Panc1 (cell line): ENCODE measurements around the gene KRTAP10-4. TPM values are rescaled to one million over a fixed set of nuclear protein-coding genes. Genes with fewer than 3 reads are reported as not detected.

Source experiments
- ATAC-seq: fragments of 200-7000 bp; cut with Tn5 transposase; 2 replicates; pipeline ENCODE4 v1.9.1; 2020; ENCODE audit warnings: mild to moderate bottlenecking, moderate library complexity
- BruUV-seq: library from RNA; stranded (reverse); fragments of 400-500 nt; replicated peaks from 2 replicates; lab custom pipeline; 2021; lab: Mats Ljungman, UMichigan
- CTCF ChIA-PET: fragments of 300-600 bp; sonication (Branson Sonifier 250); formaldehyde crosslinking; loops from one replicate; lab custom pipeline; 2022; ENCODE audit warnings: antibody characterized with exemption; lab: Charles Lee
- POLR2A ChIA-PET: fragments of 300-600 bp; sonication (Branson Sonifier 250); formaldehyde crosslinking; loops from one replicate; lab custom pipeline; 2022; ENCODE audit warnings: antibody characterized with exemption; lab: Charles Lee
- DNase-seq: peaks from one replicate; pipeline ENCODE4 v3.0.0-alpha.2; 2010; ENCODE audit warnings: low read depth, low spot score
- H3K27ac ChIP-seq: 2 replicates; pipeline ENCODE4 v1.5.1; 2011; ENCODE audit warnings: mild to moderate bottlenecking, low read length, inconsistent platforms
- H3K27me3 ChIP-seq: fragments of 200-500 bp; sonication (Bioruptor generic); 2 replicates; pipeline ENCODE4 v1.6.0; 2014; ENCODE audit warnings: low read length, inconsistent platforms; ENCODE audit not compliant: control insufficient read depth, insufficient read depth
- H3K36me3 ChIP-seq: fragments of 200-500 bp; sonication (Bioruptor generic); 2 replicates; pipeline ENCODE4 v1.5.1; 2014; ENCODE audit warnings: inconsistent platforms, mild to moderate bottlenecking, low read length, moderate library complexity; ENCODE audit not compliant: control insufficient read depth, insufficient read depth
- H3K4me1 ChIP-seq: 2 replicates; pipeline ENCODE4 v1.5.1; 2011; ENCODE audit warnings: inconsistent platforms, mild to moderate bottlenecking, low read length, moderate library complexity; ENCODE audit not compliant: control insufficient read depth, insufficient read depth
- H3K4me3 ChIP-seq, 2 experiments: 2 replicates each; pipeline ENCODE4 v1.5.1; 2011 to 2012; ENCODE audit warnings: low read depth in 2 of 2, low read length in 2 of 2, mild to moderate bottlenecking in 2 of 2, inconsistent platforms in 1 of 2, moderate library complexity in 1 of 2
- H3K9me3 ChIP-seq: fragments of 200-500 bp; sonication (Bioruptor generic); 2 replicates; pipeline ENCODE4 v1.5.1; 2014; ENCODE audit warnings: low read depth, mild to moderate bottlenecking, inconsistent platforms, low read length, moderate library complexity; ENCODE audit not compliant: control insufficient read depth, insufficient read depth
- CTCF ChIP-seq: fragments of 450-650 bp; IDR thresholded peaks from 2 replicates; pipeline ENCODE4 v1.5.1; 2017; ENCODE audit warnings: mild to moderate bottlenecking
- POLR2AphosphoS5 ChIP-seq: IDR thresholded peaks from 2 replicates; pipeline ENCODE4 v1.6.1; 2012; ENCODE audit warnings: mild to moderate bottlenecking, low read depth, low read length, moderate library complexity
- REST ChIP-seq, 2 experiments: IDR thresholded peaks; 2 replicates each; pipeline ENCODE4 v1.6.1; 2011 to 2012; ENCODE audit warnings: low read depth in 2 of 2, control low read depth in 1 of 2, low read length in 1 of 2, mild to moderate bottlenecking in 1 of 2, moderate library complexity in 1 of 2; ENCODE audit not compliant: insufficient read depth in 1 of 2
- SIN3A ChIP-seq: IDR thresholded peaks from 2 replicates; pipeline ENCODE4 v1.6.1; 2012; ENCODE audit warnings: low read depth, mild to moderate bottlenecking, low read length, moderate library complexity, borderline replicate concordance; ENCODE audit not compliant: insufficient read depth
- TCF7L2 ChIP-seq: IDR thresholded peaks from 2 replicates; pipeline ENCODE4 v1.6.1; 2011; ENCODE audit warnings: mild to moderate bottlenecking, low read depth, low read length, inconsistent platforms
- in situ Hi-C: cut with HindIII; loops from 2 replicates; pipeline ENCODE4 v1.10.0; 2016; ENCODE audit warnings: low sequenced_read_pairs, low pct_unique_long_range_greater_than_20kb
- intact Hi-C: fragments of 100-400 bp; cut with micrococcal nuclease; formaldehyde crosslinking; loops from one replicate; pipeline ENCODE4 v1.10.0; 2022; ENCODE audit not compliant: unreplicated experiment
- total RNA-seq: library from RNA; stranded (reverse); gene quantifications from one replicate; pipeline ENCODE4 v1.2.1, GENCODE V29; 2021; ENCODE audit not compliant: unreplicated experiment

Gene KRTAP10-4
- total RNA-seq, 1 experiment from 2014 or later, result not detected

GRCh38 chr21:44552136-44552535 is 21.4 kb upstream of the KRTAP10-4 start:
- BruUV-seq, result no TSS peak
- CTCF ChIA-PET, result no interaction called here
- in situ Hi-C loops (no loop called here), intact Hi-C loops (no loop called here)
- POLR2A ChIA-PET, result no interaction called here
- Histone ChIP-seq H3K9me3 (no peaks in the 10 kb centered on the region), H3K27ac (no peak overlapping the region), H3K27me3 (no peaks in the 10 kb centered on the region), H3K36me3 (no peaks in the 10 kb centered on the region), H3K4me3 (no peak overlapping the region), H3K4me1 (no peaks in the 10 kb centered on the region)
- ATAC-seq (no peak), DNase-seq (no peak)
- TF ChIP-seq SIN3A (no peak), REST (IDR thresholded peaks at IDR 0.05; ENCODE audit: insufficient read depth in 1 of 2, low read depth in 2 of 2, low read length in 1 of 2) (no peak), CTCF (no peak), POLR2AphosphoS5 (no peak)

- Histone ChIP-seq H3K4me3 (no peak overlapping the region), H3K9me3 (no peaks in the 10 kb centered on the region), H3K4me1 (no peaks in the 10 kb centered on the region), H3K36me3 (no peaks in the 10 kb centered on the region), H3K27me3 (no peaks in the 10 kb centered on the region), H3K27ac (no peak overlapping the region)
- in situ Hi-C loops, result no loop called here
- no TSS peak for BruUV-seq
- DNase-seq, result no peak
- intact Hi-C loops, result no loop called here
- no peak for TF ChIP-seq SIN3A
- no peak for TF ChIP-seq TCF7L2
- TF ChIP-seq POLR2AphosphoS5, result no peak
- no peak for TF ChIP-seq REST (IDR thresholded peaks at IDR 0.05; ENCODE audit: insufficient read depth in 1 of 2, low read depth in 2 of 2, low read length in 1 of 2)
- no peak for TF ChIP-seq CTCF
- no peak for ATAC-seq
- POLR2A ChIA-PET, result no interaction called here
- CTCF ChIA-PET, result no interaction called here
Measured at GRCh38 chr21:44552681-44553080, 20.8 kb upstream of the KRTAP10-4 start.
